Measurements from ENCODE around the gene TXNDC11. TPM values are rescaled to one million over a fixed set of nuclear protein-coding genes. Genes with fewer than 3 reads are reported as not detected.

The TXNDC11 gene
- total and polyA plus RNA-seq, 2 experiments from 2014 or later, result 6.8 to 12.0 TPM

- H3K79me2 ChIP-seq (replicated peaks; ENCODE audit: insufficient read depth), result peaks cover 37% of the 10 kb centered on the region
- Mint-ChIP-seq H3K4me1 (peaks cover 51% of the 10 kb centered on the region), H3K9me3 (no peaks in the 10 kb centered on the region), H3K27ac (no peak overlapping the region), H3K4me3 (peak overlapping the region; percentile 65), H3K36me3 (ENCODE audit: low read depth) (no peaks in the 10 kb centered on the region), H3K27me3 (ENCODE audit: insufficient read depth, low read depth, poor library complexity) (peaks cover 14% of the 10 kb centered on the region)
- H3K27me3 ChIP-seq (ENCODE audit: insufficient read depth), result 0 out of 2 replicates have a peak, but pooled peaks cover 3% of the 10 kb centered on the region
- peaks cover 13% of the 10 kb centered on the region; the same call in 1 of the 2 replicates for H3F3A ChIP-seq (replicated peaks; ENCODE audit: low read depth)
- peak overlapping the region; percentile 73; the same call in 1 of the 2 replicates for H3K4me2 ChIP-seq
- no peak for TF ChIP-seq EZH2 (IDR thresholded peaks at IDR 0.05; ENCODE audit: low read depth, unreplicated experiment)
- TF ChIP-seq EZH2phosphoT487 (IDR thresholded peaks at IDR 0.05; ENCODE audit: unreplicated experiment), result no peak
- no peak for TF ChIP-seq CREB1 (CRISPR knock-in tag; IDR thresholded peaks at IDR 0.05; ENCODE audit: low read depth)
- H3K27ac ChIP-seq (ENCODE audit: low read depth), result no peak overlapping the region
- H4K20me1 ChIP-seq (replicated peaks; ENCODE audit: insufficient read depth), result peaks cover 18% of the 10 kb centered on the region
- no peaks in the 10 kb centered on the region for H3K36me3 ChIP-seq (ENCODE audit: insufficient read depth)
- ATAC-seq, result no peak
- H3K9me2 ChIP-seq (ENCODE audit: insufficient read depth), result no peaks in the 10 kb centered on the region
- no peak overlapping the region for H2AFZ ChIP-seq
- peak; percentile 48 for DNase-seq (ENCODE audit: low spot score)
- peaks cover 24% of the 10 kb centered on the region for H3K4me1 ChIP-seq (ENCODE audit: insufficient read depth)
- H3K4me3 ChIP-seq, result peak overlapping the region; percentile 50; the same call in 1 of the 2 replicates
Measured at GRCh38 chr16:11667221-11667823, 75.3 kb downstream of the TXNDC11 start.

GRCh38 chr16:11666103-11667055 is 76.3 kb downstream of the TXNDC11 start:
- H3K27ac Mint-ChIP-seq, result 0 out of 2 replicates have a peak overlapping the region, but pooled peaks have one; percentile 28
- Histone ChIP-seq H3K4me2 (peak overlapping the region; percentile 68; the same call in 1 of the 2 replicates), H3K27ac (ENCODE audit: low read depth) (no peak overlapping the region), H3K4me1 (ENCODE audit: insufficient read depth) (peaks cover 23% of the 10 kb centered on the region), H3K36me3 (ENCODE audit: insufficient read depth) (no peaks in the 10 kb centered on the region), H3K79me2 (replicated peaks; ENCODE audit: insufficient read depth) (peaks cover 27% of the 10 kb centered on the region), H3F3A (replicated peaks; ENCODE audit: low read depth) (peaks cover 13% of the 10 kb centered on the region; the same call in 1 of the 2 replicates), H4K20me1 (replicated peaks; ENCODE audit: insufficient read depth) (peaks cover 13% of the 10 kb centered on the region), H2AFZ (no peak overlapping the region), H3K9me2 (ENCODE audit: insufficient read depth) (no peaks in the 10 kb centered on the region), H3K27me3 (ENCODE audit: insufficient read depth) (0 out of 2 replicates have a peak, but pooled peaks cover 3% of the 10 kb centered on the region), H3K4me3 (no peak overlapping the region)
- peaks cover 9% of the 10 kb centered on the region for H3K27me3 Mint-ChIP-seq (ENCODE audit: insufficient read depth, low read depth, poor library complexity)
- no peaks in the 10 kb centered on the region for H3K9me3 Mint-ChIP-seq
- H3K4me1 Mint-ChIP-seq, result peaks cover 45% of the 10 kb centered on the region
- no peaks in the 10 kb centered on the region for H3K36me3 Mint-ChIP-seq (ENCODE audit: low read depth)
- ATAC-seq, result no peak
- H3K4me3 Mint-ChIP-seq, result peak overlapping the region; percentile 47; the same call in 2 of the 3 replicates
- no peak for DNase-seq (ENCODE audit: low spot score)
- TF ChIP-seq, protein P1, sequence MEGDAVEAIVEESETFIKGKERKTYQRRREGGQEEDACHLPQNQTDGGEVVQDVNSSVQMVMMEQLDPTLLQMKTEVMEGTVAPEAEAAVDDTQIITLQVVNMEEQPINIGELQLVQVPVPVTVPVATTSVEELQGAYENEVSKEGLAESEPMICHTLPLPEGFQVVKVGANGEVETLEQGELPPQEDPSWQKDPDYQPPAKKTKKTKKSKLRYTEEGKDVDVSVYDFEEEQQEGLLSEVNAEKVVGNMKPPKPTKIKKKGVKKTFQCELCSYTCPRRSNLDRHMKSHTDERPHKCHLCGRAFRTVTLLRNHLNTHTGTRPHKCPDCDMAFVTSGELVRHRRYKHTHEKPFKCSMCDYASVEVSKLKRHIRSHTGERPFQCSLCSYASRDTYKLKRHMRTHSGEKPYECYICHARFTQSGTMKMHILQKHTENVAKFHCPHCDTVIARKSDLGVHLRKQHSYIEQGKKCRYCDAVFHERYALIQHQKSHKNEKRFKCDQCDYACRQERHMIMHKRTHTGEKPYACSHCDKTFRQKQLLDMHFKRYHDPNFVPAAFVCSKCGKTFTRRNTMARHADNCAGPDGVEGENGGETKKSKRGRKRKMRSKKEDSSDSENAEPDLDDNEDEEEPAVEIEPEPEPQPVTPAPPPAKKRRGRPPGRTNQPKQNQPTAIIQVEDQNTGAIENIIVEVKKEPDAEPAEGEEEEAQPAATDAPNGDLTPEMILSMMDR (conservative IDR thresholded peaks at IDR 0.05; ENCODE audit: low read depth in 2 of 2), result no peak
- TF ChIP-seq POLR2AphosphoS5 (IDR thresholded peaks at IDR 0.05; ENCODE audit: low read depth), result no peak
- TF ChIP-seq STAT1 (IDR thresholded peaks at IDR 0.05; ENCODE audit: unreplicated experiment), result no peak
- no peak for TF ChIP-seq CREB1 (CRISPR knock-in tag; IDR thresholded peaks at IDR 0.05; ENCODE audit: low read depth)
- TF ChIP-seq JUNB (IDR thresholded peaks at IDR 0.05; ENCODE audit: unreplicated experiment), result no peak
- TF ChIP-seq REST (IDR thresholded peaks at IDR 0.05; ENCODE audit: unreplicated experiment), result no peak
